PC-9 (cell line): ENCODE results near the gene TRIM36.

Experiments used
- EZH2 ChIP-seq: fragments of 200-600 bp; sonication (generic); IDR thresholded peaks from 2 replicates; pipeline ENCODE4 v1.8.0; 2017; ENCODE audit warnings: antibody characterized with exemption, low read depth
- TF ChIP-seq, protein P1 (sequence below): fragments of 200-600 bp; sonication (generic); conservative IDR thresholded peaks from 2 replicates; pipeline ENCODE4 v1.6.1; 2017; ENCODE audit warnings: mixed run types, antibody characterized with exemption, mild to moderate bottlenecking, moderate library complexity

DNA sequence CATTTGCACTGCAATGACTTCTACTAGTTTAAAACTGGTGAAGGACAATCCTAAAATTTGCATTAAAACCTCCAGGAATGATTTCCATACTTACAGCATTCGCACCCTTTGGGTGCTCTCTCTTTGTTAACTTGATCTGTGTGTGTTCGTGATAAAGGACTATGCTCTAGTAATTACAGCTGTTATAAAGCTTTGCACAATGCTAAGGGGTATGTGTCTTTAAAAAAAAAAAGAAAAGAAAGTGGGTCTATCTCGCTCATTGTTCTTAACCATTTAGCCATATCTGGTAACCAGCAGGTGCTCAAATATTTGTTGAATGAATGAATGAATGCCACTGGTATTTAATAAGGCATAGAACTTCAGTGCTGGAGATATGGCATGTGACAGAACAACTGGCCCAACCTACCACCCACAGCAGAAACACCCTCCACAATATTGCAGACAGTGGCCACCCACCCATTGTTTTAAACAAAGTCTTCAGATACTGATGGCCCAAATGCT, 8.7 kb downstream of the TRIM36 start:
- TF ChIP-seq, protein P1, sequence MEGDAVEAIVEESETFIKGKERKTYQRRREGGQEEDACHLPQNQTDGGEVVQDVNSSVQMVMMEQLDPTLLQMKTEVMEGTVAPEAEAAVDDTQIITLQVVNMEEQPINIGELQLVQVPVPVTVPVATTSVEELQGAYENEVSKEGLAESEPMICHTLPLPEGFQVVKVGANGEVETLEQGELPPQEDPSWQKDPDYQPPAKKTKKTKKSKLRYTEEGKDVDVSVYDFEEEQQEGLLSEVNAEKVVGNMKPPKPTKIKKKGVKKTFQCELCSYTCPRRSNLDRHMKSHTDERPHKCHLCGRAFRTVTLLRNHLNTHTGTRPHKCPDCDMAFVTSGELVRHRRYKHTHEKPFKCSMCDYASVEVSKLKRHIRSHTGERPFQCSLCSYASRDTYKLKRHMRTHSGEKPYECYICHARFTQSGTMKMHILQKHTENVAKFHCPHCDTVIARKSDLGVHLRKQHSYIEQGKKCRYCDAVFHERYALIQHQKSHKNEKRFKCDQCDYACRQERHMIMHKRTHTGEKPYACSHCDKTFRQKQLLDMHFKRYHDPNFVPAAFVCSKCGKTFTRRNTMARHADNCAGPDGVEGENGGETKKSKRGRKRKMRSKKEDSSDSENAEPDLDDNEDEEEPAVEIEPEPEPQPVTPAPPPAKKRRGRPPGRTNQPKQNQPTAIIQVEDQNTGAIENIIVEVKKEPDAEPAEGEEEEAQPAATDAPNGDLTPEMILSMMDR, result no peak
- no peak for TF ChIP-seq EZH2
